Retinal pigment epithelial cell (primary cell): ENCODE results near the gene MCU.
"Not testable (repeated sequence)": the region's sequence is repeated elsewhere in the genome, so short reads cannot be mapped to it uniquely, and the experiment has no call there.

Experiments used
- DNase-seq: peaks from one replicate; pipeline ENCODE4 v3.0.0-alpha.2; 2010; ENCODE audit warnings: low read depth
- H3K4me3 ChIP-seq: 2 replicates; pipeline ENCODE4 v1.5.1; 2011; ENCODE audit warnings: mild to moderate bottlenecking, low read length, control low read depth, moderate library complexity
- TF ChIP-seq, protein P1 (sequence below): conservative IDR thresholded peaks from 2 replicates; pipeline ENCODE4 v1.5.1; 2011; ENCODE audit warnings: low read depth, low read length, control low read depth, inconsistent platforms

The MCU gene

DNA sequence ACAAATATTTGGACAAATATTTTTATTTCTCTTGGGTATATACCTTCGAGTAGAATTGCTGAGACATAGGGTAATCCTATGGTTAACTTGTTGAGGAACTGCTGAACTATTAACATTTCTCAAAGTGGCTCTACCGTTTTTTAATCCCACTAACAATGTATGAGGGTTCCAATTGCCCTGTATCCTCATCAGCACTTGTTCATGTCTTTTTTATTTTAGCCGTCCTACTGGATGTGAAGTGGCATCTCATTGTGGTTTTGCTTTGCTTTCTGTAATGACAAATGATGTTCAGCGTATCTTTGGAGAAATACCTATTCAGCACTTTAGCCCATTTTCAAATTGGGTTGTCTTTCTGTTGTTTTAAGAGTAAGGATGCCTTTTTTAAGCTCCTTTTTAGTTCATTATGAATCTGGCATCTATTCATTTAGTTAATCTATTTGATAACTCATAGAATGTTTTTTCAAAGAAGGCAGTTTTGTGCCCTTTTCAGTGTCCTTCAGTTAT lies 40.0 kb downstream of the MCU start:
- TF ChIP-seq, protein P1, sequence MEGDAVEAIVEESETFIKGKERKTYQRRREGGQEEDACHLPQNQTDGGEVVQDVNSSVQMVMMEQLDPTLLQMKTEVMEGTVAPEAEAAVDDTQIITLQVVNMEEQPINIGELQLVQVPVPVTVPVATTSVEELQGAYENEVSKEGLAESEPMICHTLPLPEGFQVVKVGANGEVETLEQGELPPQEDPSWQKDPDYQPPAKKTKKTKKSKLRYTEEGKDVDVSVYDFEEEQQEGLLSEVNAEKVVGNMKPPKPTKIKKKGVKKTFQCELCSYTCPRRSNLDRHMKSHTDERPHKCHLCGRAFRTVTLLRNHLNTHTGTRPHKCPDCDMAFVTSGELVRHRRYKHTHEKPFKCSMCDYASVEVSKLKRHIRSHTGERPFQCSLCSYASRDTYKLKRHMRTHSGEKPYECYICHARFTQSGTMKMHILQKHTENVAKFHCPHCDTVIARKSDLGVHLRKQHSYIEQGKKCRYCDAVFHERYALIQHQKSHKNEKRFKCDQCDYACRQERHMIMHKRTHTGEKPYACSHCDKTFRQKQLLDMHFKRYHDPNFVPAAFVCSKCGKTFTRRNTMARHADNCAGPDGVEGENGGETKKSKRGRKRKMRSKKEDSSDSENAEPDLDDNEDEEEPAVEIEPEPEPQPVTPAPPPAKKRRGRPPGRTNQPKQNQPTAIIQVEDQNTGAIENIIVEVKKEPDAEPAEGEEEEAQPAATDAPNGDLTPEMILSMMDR, result no peak
- no peak for DNase-seq
- H3K4me3 ChIP-seq, result no peak overlapping the region

DNA sequence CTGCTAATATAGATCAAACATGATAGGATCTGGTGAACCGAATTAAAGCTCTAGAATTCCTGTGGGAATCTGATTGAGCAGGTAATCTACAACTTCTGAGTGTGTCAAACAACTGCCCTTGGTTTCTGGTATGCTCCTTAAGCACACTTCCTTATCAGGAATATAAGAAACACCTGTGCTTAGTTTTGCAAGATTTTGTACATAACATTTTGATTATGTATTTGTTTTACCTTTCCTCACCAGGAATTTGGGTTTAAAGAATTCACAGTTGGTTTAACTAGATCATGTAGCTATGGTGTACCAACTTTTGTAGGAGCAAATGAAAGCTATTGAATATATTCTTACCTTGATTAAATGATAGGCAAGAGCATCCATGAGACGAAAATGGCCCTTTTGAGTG lies 40.6 kb downstream of the MCU start:
- TF ChIP-seq, protein P1, result no peak
- H3K4me3 ChIP-seq, result no peak overlapping the region
- no peak for DNase-seq

DNA sequence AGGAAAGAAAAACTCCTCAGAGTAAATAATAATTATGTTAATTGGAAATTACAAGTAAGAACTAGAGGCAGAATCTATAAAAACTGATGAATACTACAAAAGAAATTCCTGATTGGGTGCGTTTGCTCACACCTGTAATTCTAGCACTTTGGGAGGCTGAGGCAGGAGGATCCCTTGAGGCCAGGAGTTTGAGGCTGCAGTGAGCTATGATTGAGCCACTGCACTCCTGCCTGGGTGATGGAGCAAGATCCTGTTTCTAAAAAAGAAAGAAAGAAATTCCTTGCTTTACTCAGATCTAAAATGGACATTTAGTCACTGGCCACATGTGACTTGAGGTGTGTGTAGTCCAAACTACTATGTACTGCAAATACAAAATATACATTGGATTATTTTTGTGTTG lies 42.0 kb downstream of the MCU start:
- no peak overlapping the region for H3K4me3 ChIP-seq
- DNase-seq, result no peak

DNA sequence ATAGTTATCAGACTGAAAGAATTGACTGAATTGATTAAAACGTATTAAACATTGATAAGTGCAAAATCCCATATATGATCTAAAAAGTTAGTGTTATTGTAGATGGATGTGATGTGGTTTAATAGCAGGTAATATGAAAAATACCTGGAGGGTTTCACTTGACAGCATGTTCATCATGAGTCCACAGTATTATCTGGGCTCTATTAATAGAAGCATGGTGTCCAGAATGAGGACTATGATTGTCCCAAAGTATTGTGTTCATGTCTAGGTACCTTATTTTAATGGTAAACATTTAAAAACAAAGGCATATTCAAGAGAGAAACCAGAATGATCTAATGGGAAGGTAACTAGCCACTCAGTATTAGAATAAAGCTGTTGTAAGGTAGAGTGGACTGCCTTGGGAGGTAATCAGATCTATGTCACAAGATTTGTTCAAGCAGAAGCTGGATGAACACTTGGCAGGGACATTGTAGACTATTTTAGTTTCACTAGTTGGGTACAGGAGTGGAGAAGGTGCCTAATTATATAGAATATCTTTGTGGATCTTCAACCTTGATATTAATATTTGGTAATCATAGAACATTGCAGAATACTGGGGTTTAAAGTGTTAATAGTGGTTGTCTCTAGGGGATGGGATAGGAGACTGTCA lies 43.5 kb downstream of the MCU start:
- no peak overlapping the region for H3K4me3 ChIP-seq
- no peak for DNase-seq
- TF ChIP-seq, protein P1, result no peak

More for the DNA sequence above, 42.0 kb downstream of the MCU start:
- TF ChIP-seq, protein P1, result no peak

DNA sequence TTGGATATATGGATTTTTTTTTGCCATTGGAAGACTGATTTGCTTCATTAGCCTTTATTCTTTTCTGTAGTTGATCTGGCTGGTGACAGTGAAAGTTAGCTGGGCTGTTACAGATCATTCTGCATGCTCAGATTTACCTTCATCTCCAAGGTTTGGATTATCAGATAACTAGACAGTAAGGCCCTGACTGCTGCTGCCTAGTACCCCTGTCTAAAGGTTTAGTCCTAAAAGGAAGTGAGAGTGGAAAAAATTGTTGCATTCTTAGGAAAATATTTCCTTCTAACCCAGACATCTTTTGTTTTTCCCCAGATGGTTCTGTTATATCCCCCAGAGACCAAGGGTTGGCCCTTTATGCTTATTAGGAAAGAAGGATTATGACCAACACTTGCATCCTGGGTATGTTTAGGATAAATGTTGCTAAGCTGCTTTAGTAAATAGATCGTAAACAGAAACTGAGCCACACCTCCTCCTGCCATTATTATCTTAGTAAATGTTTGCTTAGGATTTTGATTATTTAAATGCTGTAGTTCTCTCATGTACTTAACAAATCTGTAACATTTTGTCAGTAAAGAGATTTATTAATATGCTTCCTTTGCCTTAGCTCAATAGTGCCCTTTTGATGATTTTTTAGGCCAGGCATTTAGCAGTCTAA lies 44.4 kb downstream of the MCU start:
- TF ChIP-seq, protein P1, result no peak
- DNase-seq, result peak; percentile 59
- no peak overlapping the region for H3K4me3 ChIP-seq

DNA sequence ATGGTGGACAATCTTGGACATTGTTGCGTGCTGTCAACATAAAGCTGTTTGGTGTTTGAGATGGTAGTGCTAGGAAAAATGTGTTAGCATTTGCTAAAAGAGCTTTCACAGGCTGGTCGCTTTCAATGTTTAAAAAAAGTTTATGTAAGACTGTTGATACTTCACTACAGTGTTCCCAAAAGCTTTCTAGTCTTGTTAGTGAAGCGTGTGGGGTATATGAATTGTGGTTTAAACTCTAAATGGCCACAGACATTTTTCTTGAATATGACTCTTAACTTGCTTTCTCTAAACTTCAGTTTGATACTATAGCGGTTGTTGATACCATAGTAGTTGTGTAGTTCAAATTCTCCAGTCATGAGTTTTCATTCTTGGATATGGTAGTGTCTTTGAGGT lies 44.9 kb downstream of the MCU start:
- no peak overlapping the region for H3K4me3 ChIP-seq
- TF ChIP-seq, protein P1, result no peak
- DNase-seq, result no peak

DNA sequence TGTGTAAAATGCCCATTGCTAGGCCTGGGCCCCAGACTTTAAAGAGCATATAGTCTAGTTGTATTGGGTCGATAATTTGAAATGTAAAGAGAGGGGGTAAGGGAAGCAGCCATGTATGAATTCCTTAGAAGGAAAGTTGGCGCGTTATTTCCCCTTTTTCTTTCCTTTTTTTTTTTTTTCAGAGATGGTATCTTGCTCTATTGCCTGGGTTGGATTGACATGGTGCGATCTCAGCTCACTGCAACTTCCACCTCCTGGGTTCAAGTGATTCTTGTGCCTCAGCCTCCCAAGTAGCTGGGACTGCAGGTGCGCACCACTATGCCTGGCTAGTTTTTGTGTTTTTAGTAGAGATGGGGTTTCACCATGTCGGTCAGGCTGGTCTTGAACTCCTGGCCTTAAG lies 45.4 kb downstream of the MCU start:
- not testable (repeated sequence) for DNase-seq, H3K4me3 ChIP-seq
